Keratinocyte (primary cell): Measurements from ENCODE around the gene MED31.

Experiments
- EZH2 ChIP-seq: IDR thresholded peaks from one replicate; pipeline ENCODE4 v1.6.1; 2012; ENCODE audit warnings: inconsistent platforms, mild to moderate bottlenecking, low read length, moderate library complexity
- TF ChIP-seq, protein P1 (sequence below), 3 experiments: IDR thresholded peaks in 1 of 3; conservative IDR thresholded peaks in 1 of 3; optimal IDR thresholded peaks in 1 of 3; 2 replicates in 2 of 3; 3 replicates in 1 of 3; pipeline versions ENCODE3 to v1.5.1; 2011; ENCODE audit warnings: low read length in 3 of 3, mild to moderate bottlenecking in 3 of 3, moderate library complexity in 2 of 3, control low read depth in 1 of 3, inconsistent platforms in 1 of 3; ENCODE audit not compliant: insufficient read depth in 2 of 3; ENCODE audit errors: extremely low read depth in 1 of 3

DNA sequence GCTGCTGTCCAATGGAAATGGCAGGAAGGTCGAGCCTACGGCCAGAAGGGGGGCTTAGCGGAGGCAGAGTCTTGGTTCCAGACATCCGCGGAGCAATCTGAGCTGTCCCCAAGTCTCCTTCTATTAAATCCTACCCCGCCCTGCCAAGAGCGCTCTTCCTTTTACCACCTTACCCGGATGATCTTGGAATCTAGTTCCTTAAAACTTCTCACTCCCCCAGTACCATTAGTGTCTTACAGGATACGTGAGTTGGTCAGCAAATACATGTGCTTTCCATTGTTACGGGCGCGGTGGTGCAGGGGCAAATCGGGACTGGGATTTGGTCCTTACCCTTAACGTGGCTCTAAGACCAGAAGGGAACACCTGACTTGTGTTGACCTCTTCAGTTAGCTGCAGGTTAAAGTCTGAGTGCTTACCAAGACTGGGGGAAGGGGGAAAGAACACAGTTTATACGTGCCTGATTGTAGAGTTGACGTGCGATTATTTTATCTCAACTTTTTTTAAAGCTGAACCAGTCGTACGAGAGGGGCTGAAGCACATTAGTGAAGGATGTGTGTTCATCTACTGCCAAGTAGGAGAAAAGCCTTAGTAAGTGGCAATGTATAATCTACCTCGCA lies 10.1 kb downstream of the MED31 start:
- TF ChIP-seq, protein P1, sequence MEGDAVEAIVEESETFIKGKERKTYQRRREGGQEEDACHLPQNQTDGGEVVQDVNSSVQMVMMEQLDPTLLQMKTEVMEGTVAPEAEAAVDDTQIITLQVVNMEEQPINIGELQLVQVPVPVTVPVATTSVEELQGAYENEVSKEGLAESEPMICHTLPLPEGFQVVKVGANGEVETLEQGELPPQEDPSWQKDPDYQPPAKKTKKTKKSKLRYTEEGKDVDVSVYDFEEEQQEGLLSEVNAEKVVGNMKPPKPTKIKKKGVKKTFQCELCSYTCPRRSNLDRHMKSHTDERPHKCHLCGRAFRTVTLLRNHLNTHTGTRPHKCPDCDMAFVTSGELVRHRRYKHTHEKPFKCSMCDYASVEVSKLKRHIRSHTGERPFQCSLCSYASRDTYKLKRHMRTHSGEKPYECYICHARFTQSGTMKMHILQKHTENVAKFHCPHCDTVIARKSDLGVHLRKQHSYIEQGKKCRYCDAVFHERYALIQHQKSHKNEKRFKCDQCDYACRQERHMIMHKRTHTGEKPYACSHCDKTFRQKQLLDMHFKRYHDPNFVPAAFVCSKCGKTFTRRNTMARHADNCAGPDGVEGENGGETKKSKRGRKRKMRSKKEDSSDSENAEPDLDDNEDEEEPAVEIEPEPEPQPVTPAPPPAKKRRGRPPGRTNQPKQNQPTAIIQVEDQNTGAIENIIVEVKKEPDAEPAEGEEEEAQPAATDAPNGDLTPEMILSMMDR (optimal IDR thresholded peaks at IDR 0.05 in 1 of 3, IDR thresholded peaks at IDR 0.05 in 1 of 3, conservative IDR thresholded peaks at IDR 0.05 in 1 of 3; ENCODE audit: extremely low read depth in 1 of 3, insufficient read depth in 2 of 3, low read length in 3 of 3): no peak
- TF ChIP-seq EZH2: no peak
